Stimulated activated CD4-positive, alpha-beta T cell treated with anti-CD3 and anti-CD28 coated beads, TNF-alpha, amount 100 ng/mL, for 1 hour (primary cell): ENCODE measurements around the gene SH3RF2.
"Not testable (repeated sequence)": the region's sequence is repeated elsewhere in the genome, so short reads cannot be mapped to it uniquely, and the experiment has no call there.

Experiments used
- DNase-seq, 3 donors: peaks; one replicate each; pipeline ENCODE4 v3.0.0-alpha.2; 2020; ENCODE audit warnings: low read depth in 3 of 3, low spot score in 1 of 3

Gene SH3RF2

GRCh38 chr5:146073239-146073900, 137.0 kb downstream of the SH3RF2 start:
- DNase-seq: no peak

GRCh38 chr5:146076028-146076427, 139.7 kb downstream of the SH3RF2 start:
- DNase-seq: no peak

GRCh38 chr5:146076455-146076854, 140.1 kb downstream of the SH3RF2 start:
- no peak for DNase-seq

- DNase-seq: no peak
Measured at GRCh38 chr5:146078566-146078965, 142.2 kb downstream of the SH3RF2 start.

GRCh38 chr5:146079695-146080373, 143.5 kb downstream of the SH3RF2 start:
- DNase-seq: no peak

- no peak for DNase-seq
Measured at GRCh38 chr5:146081556-146081955, 145.2 kb downstream of the SH3RF2 start.

GRCh38 chr5:146082798-146083197, 146.4 kb downstream of the SH3RF2 start:
- no peak for DNase-seq

- no peak for DNase-seq
Measured at GRCh38 chr5:146084376-146084775, 148.0 kb downstream of the SH3RF2 start.

GRCh38 chr5:146088098-146088497, 151.7 kb downstream of the SH3RF2 start:
- no peak for DNase-seq

GRCh38 chr5:146089287-146089686, 152.9 kb downstream of the SH3RF2 start:
- no peak for DNase-seq

- no peak for DNase-seq
Measured at GRCh38 chr5:146091881-146092280, 155.5 kb downstream of the SH3RF2 start.

- DNase-seq: no peak
Measured at GRCh38 chr5:146098047-146098446, 161.7 kb downstream of the SH3RF2 start.

- DNase-seq: no peak
Measured at GRCh38 chr5:146101646-146102045, 165.3 kb downstream of the SH3RF2 start.

GRCh38 chr5:146103594-146103993, 167.2 kb downstream of the SH3RF2 start:
- no peak for DNase-seq

- no peak for DNase-seq
Measured at GRCh38 chr5:146105477-146105876, 169.1 kb downstream of the SH3RF2 start, which contains the start of gene PLAC8L1. TSS of gene PLAC8L1 (minus strand) at chr5:146105577. CDS start at chr5:146104311, 1,266 bp downstream.

- no peak for DNase-seq
Measured at GRCh38 chr5:146107901-146108300, 171.5 kb downstream of the SH3RF2 start.

- DNase-seq: not testable (repeated sequence)
Measured at GRCh38 chr5:146108870-146109269, 172.5 kb downstream of the SH3RF2 start.

GRCh38 chr5:146109379-146109778, 173.0 kb downstream of the SH3RF2 start:
- no peak for DNase-seq

GRCh38 chr5:146111409-146111808, 175.0 kb downstream of the SH3RF2 start:
- no peak for DNase-seq

GRCh38 chr5:146112476-146112875, 176.1 kb downstream of the SH3RF2 start:
- no peak for DNase-seq
